ENCODE results near the gene SEPTIN1.
"Not testable (repeated sequence)": the region's sequence is repeated elsewhere in the genome, so short reads cannot be mapped to it uniquely, and the experiment has no call there.

GRCh38 chr16:30341971-30342370 lies 40.4 kb downstream of the SEPTIN1 start:
- not testable (repeated sequence) for TF ChIP-seq CTCF, POLR2A, POLR2AphosphoS5 (IDR thresholded peaks at IDR 0.05)

All from suprapubic skin (tissue), 4 donors.